Lower lobe of right lung (tissue), 2 donors: ENCODE data around the gene MCTP2. TPM values are rescaled to one million over a fixed set of nuclear protein-coding genes. Genes with fewer than 3 reads are reported as not detected.

Source experiments
- ATAC-seq, 2 donors: fragments of 200-7000 bp; cut with Tn5 transposase; one replicate each; pipeline ENCODE4 v1.9.1; 2020 to 2022; ENCODE audit warnings: mild to moderate bottlenecking in 2 of 2, moderate library complexity in 2 of 2
- DNase-seq: peaks from one replicate; pipeline ENCODE4 v3.0.0-alpha.2; 2020
- H3K27ac ChIP-seq: fragments of 200-600 bp; one replicate; pipeline ENCODE4 v1.8.0; 2022
- H3K27me3 ChIP-seq: fragments of 200-600 bp; one replicate; pipeline ENCODE4 v1.8.0; 2022; ENCODE audit warnings: low read depth
- H3K36me3 ChIP-seq: fragments of 200-600 bp; one replicate; pipeline ENCODE4 v1.8.0; 2022; ENCODE audit warnings: mild to moderate bottlenecking
- H3K4me1 ChIP-seq: fragments of 200-600 bp; one replicate; pipeline ENCODE4 v1.8.0; 2022
- H3K4me3 ChIP-seq: fragments of 200-600 bp; one replicate; pipeline ENCODE4 v1.8.0; 2022; ENCODE audit warnings: mild to moderate bottlenecking
- H3K9me3 ChIP-seq: fragments of 200-600 bp; one replicate; pipeline ENCODE4 v1.8.0; 2022
- CTCF ChIP-seq: fragments of 200-600 bp; IDR thresholded peaks from one replicate; pipeline ENCODE4 v1.8.0; 2022; ENCODE audit warnings: antibody characterized with exemption, mild to moderate bottlenecking
- intact Hi-C: fragments of 100-400 bp; cut with DNase I; formaldehyde crosslinking; loops from one replicate; pipeline ENCODE4 v1.11.0; 2022
- total RNA-seq: library from RNA; stranded (reverse); fragmentation: NEBNext Ultra II Directional; extraction: Animal tissue kit (Norgen Biotek cat#: 25700); gene quantifications from one replicate; pipeline ENCODE4 v1.2.1, GENCODE V29; 2021
- donor health status: DM: no; HTN: yes; CAD: no; lungs with severe emphysema.

The MCTP2 gene
- total RNA-seq, 1 donor from 2014 or later = 36.1 TPM

DNA sequence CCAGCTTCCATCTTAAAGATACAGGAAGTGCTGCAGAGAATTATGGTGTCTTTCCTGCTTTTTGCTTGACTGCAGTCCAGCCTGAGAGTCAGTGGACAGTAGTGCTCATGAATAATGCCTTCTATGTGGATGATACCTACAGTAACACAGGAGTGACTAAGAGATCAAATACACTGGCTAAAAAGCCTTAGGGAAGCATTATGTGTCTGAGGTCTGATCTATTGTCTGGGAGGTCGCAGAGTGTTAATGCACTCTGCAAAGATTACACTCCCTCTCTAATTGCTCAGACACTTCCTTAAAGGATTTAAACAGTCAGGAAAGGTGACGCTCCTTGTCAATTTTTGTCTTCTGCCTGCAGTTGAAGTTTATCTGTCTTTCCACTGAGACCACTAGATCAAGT, 183.6 kb downstream of the MCTP2 start:
- no peak overlapping the region for H3K4me3 ChIP-seq
- H3K9me3 ChIP-seq = no peaks in the 10 kb centered on the region
- DNase-seq = no peak
- peaks cover 7% of the 10 kb centered on the region for H3K36me3 ChIP-seq
- no peak overlapping the region for H3K27ac ChIP-seq
- no peak for ATAC-seq
- TF ChIP-seq CTCF = no peak
- intact Hi-C loops = no loop called here
- no peaks in the 10 kb centered on the region for H3K27me3 ChIP-seq
- H3K4me1 ChIP-seq = peaks cover 22% of the 10 kb centered on the region

DNA sequence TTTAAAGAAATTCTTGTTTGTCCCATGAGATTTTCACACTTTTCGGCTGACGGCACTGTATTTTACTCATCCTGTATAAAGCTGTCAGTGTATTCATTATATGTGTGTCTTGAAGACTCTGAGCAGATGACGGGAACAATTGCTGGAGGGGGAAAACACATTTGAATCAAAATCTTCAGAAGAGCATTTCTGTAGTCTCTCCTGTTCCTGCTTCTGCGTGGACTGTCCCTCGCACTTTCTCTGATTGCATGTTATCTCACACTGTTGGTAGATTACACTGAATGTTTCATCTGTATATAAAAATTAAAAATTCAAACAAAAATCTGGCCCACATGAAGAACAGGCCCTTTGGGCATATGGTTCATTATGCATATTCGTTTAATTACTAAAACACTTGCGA, 184.9 kb downstream of the MCTP2 start:
- Histone ChIP-seq H3K9me3 (no peaks in the 10 kb centered on the region), H3K36me3 (no peaks in the 10 kb centered on the region), H3K4me1 (peaks cover 22% of the 10 kb centered on the region), H3K27me3 (no peaks in the 10 kb centered on the region), H3K4me3 (no peak overlapping the region), H3K27ac (no peak overlapping the region)
- DNase-seq (no peak), ATAC-seq (no peak)
- intact Hi-C loops = no loop called here
- TF ChIP-seq CTCF = no peak

GRCh38 chr15:94416820-94417219, 185.5 kb downstream of the MCTP2 start:
- no peak for TF ChIP-seq CTCF
- intact Hi-C loops = no loop called here
- H3K27ac ChIP-seq = no peak overlapping the region
- H3K27me3 ChIP-seq = no peaks in the 10 kb centered on the region
- H3K36me3 ChIP-seq = no peaks in the 10 kb centered on the region
- H3K4me3 ChIP-seq = no peak overlapping the region
- no peak for DNase-seq
- H3K9me3 ChIP-seq = no peaks in the 10 kb centered on the region
- ATAC-seq = no peak
- H3K4me1 ChIP-seq = peaks cover 22% of the 10 kb centered on the region

GRCh38 chr15:94417501-94418293, 186.3 kb downstream of the MCTP2 start:
- DNase-seq (no peak), ATAC-seq (no peak)
- H3K36me3 ChIP-seq = no peaks in the 10 kb centered on the region
- intact Hi-C loops = no loop called here
- peaks cover 22% of the 10 kb centered on the region for H3K4me1 ChIP-seq
- H3K4me3 ChIP-seq = no peak overlapping the region
- no peaks in the 10 kb centered on the region for H3K9me3 ChIP-seq
- TF ChIP-seq CTCF = no peak
- H3K27me3 ChIP-seq = no peaks in the 10 kb centered on the region
- H3K27ac ChIP-seq = no peak overlapping the region

DNA sequence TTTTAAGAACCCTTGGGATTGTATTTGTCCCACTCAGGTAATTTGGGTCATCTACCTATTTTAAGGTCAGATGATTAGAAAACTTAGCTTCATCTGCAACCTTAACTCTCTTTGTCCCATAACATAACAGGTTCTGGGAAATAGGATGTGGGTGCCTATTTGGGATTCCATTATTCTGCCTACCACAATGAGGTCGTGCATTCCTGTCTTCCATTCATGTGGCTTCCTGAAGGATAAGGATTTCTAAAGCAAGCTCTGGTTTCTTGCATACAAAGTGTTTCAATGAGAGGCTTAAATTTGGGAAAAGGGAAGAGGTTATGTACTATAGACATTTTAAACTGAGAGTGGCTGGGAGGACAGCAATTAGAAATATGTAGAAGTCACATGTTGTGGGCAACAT, 190.3 kb downstream of the MCTP2 start:
- H3K4me1 ChIP-seq = no peaks in the 10 kb centered on the region
- intact Hi-C loops = no loop called here
- TF ChIP-seq CTCF = no peak
- ATAC-seq (no peak), DNase-seq (no peak)
- no peaks in the 10 kb centered on the region for H3K9me3 ChIP-seq
- H3K27ac ChIP-seq = no peak overlapping the region
- no peaks in the 10 kb centered on the region for H3K27me3 ChIP-seq
- H3K36me3 ChIP-seq = no peaks in the 10 kb centered on the region
- no peak overlapping the region for H3K4me3 ChIP-seq
